Spleen (tissue), 11 donors: Measurements from ENCODE around the gene CLEC10A. TPM values are rescaled to one million over a fixed set of nuclear protein-coding genes. Genes with fewer than 3 reads are reported as not detected.

Experiments
- DNase-seq: peaks from one replicate; pipeline ENCODE4 v3.0.0-alpha.2; 2020
- H3K27ac ChIP-seq, 8 donors: fragments of 200-600 bp; sonication (generic) in 7 of 8; 1 replicate in 4 of 8; 2 replicates in 4 of 8; pipeline versions ENCODE4 v1.5.0 to v1.8.0; 2016 to 2021; ENCODE audit warnings: inconsistent platforms in 4 of 8, mild to moderate bottlenecking in 4 of 8, moderate library complexity in 1 of 8
- H3K27me3 ChIP-seq, 7 donors: fragments of 200-600 bp; sonication (generic) in 6 of 7; replicated peaks in 1 of 7; 1 replicate in 4 of 7; 2 replicates in 3 of 7; pipeline versions ENCODE4 v1.5.0 to v1.8.0; 2016 to 2021; ENCODE audit warnings: inconsistent platforms in 3 of 7, mild to moderate bottlenecking in 1 of 7
- H3K36me3 ChIP-seq, 6 donors: fragments of 200-600 bp; sonication (generic) in 5 of 6; 1 replicate in 4 of 6; 2 replicates in 2 of 6; pipeline versions ENCODE4 v1.5.0 to v1.8.0; 2016 to 2021; ENCODE audit warnings: inconsistent platforms in 2 of 6
- H3K4me1 ChIP-seq, 6 donors: fragments of 200-600 bp; sonication (generic) in 5 of 6; 1 replicate in 3 of 6; 2 replicates in 3 of 6; pipeline versions ENCODE4 v1.5.0 to v1.8.0; 2016 to 2021; ENCODE audit warnings: inconsistent platforms in 3 of 6
- H3K4me3 ChIP-seq, 8 donors: fragments of 200-600 bp; sonication (generic) in 7 of 8; 1 replicate in 4 of 8; 2 replicates in 4 of 8; pipeline versions ENCODE4 v1.5.0 to v1.8.0; 2016 to 2021; ENCODE audit warnings: inconsistent platforms in 4 of 8, mild to moderate bottlenecking in 4 of 8, moderate library complexity in 2 of 8
- H3K9me3 ChIP-seq, 8 donors: fragments of 200-600 bp; sonication (generic) in 7 of 8; 1 replicate in 4 of 8; 2 replicates in 4 of 8; pipeline versions ENCODE4 v1.5.0 to v1.8.0; 2016 to 2021; ENCODE audit warnings: inconsistent platforms in 4 of 8
- CTCF ChIP-seq, 11 experiments: fragments of 200-600 bp in 7 of 11; fragments of 450-650 bp in 4 of 11; sonication (generic) in 4 of 11; IDR thresholded peaks in 8 of 11; conservative IDR thresholded peaks in 3 of 11; 1 replicate in 7 of 11; 2 replicates in 4 of 11; pipeline versions ENCODE4 v1.4.0 to v1.8.0; 2016 to 2021; ENCODE audit warnings: antibody characterized with exemption in 11 of 11, inconsistent platforms in 4 of 11, mild to moderate bottlenecking in 1 of 11
- POLR2A ChIP-seq, 3 donors: fragments of 450-650 bp; IDR thresholded peaks; one replicate each; pipeline ENCODE4 v1.5.1; 2017; ENCODE audit warnings: antibody characterized with exemption in 3 of 3, mild to moderate bottlenecking in 1 of 3
- POLR2AphosphoS5 ChIP-seq, 3 donors: sonication (generic); formaldehyde crosslinking; IDR thresholded peaks; one replicate each; pipeline ENCODE4 v1.5.1; 2017; ENCODE audit warnings: antibody characterized with exemption in 3 of 3
- WGBS, 5 donors: extraction: QIAGEN DNeasy Blood & Tissue Kit in 3 of 5; methylation state at CpG; one replicate each; pipeline versions ENCODE4 v1.1.5 to v1.1.7; 2013 to 2018; 5-methylcytosine and 5-hydroxymethylcytosine counted together
- intact Hi-C: fragments of 100-400 bp; cut with DNase I; formaldehyde crosslinking; loops from one replicate; pipeline ENCODE4 v1.15.0; 2023; ENCODE audit warnings: low total_unique reads
- polyA plus RNA-seq, 3 donors: library from polyadenylated mRNA; stranded (reverse); fragments of 200-250 nt; gene quantifications; one replicate each; pipeline ENCODE4 v1.2.1, GENCODE V29; 2013
- total RNA-seq, 7 donors: library from RNA; depleted of rRNA in 3 of 7; stranded (reverse); fragments of >200 nt in 3 of 7; fragmentation: NEBNext Ultra II Directional in 4 of 7; extraction: Animal tissue kit (Norgen Biotek cat#: 25700) in 4 of 7; gene quantifications; one replicate each; pipeline versions ENCODE4 v1.1.0 to v1.2.1, GENCODE V29; 2016 to 2021
- donor health status: healthy with polysubstance abuse.
- donor health status: DM: no; HTN: no; CAD: no; lungs with moderate emphysema.
- donor health status: DM: no; HTN: no; CAD: no.
- donor health status: Bipolar disorder and iron deficiency.
- donor health status: healthy.
- donor health status: DM: no; HTN: no; CAD: no.
- donor health status: DM: yes; HTN: yes; CAD: no.

CLEC10A gene
- total and polyA plus RNA-seq, 10 donors = 0.85 to 22.2 (median 6.7) TPM

DNA sequence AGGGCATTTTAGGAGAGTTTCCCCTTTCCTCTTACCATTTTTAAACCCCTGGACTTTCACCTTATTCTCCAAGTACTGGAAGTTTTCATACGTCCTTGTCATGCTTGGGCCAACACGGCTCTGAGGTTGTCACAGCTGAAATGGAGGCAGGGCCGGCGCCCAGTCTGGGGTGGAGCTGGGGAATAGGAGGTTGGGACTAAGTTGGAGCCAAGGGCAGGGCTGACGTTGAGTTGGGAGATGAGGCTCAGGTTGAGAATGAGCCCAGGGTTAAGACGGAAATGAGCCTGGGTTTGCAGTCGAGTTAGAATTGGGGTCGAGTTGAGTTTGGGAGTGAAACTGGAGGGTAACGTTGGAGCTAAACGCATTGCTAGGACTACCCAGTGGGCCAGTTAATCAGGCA is 1.3 kb downstream of the CLEC10A start:
- no peak for TF ChIP-seq CTCF (IDR thresholded peaks at IDR 0.05 in 8 of 11, conservative IDR thresholded peaks at IDR 0.05 in 3 of 11)
- TF ChIP-seq POLR2AphosphoS5 (IDR thresholded peaks at IDR 0.05) = no peak
- TF ChIP-seq POLR2A (IDR thresholded peaks at IDR 0.05) = no peak
- no peak overlapping the region for H3K4me3 ChIP-seq
- peaks cover 0 to 3% (median 0%) of the 10 kb centered on the region in 7 donors for H3K27me3 ChIP-seq
- intact Hi-C loops = no loop called here
- H3K36me3 ChIP-seq = no peaks in the 10 kb centered on the region
- 85 to 94% (median 90%) methylated on average over 10 of the region's 10 CpGs for WGBS, 5 donors
- no peak for DNase-seq
- peaks cover 3 to 22% (median 13%) of the 10 kb centered on the region in 6 donors for H3K4me1 ChIP-seq
- H3K27ac ChIP-seq = no peak overlapping the region
- no peaks in the 10 kb centered on the region for H3K9me3 ChIP-seq

- TF ChIP-seq POLR2AphosphoS5 (IDR thresholded peaks at IDR 0.05) (no peak), POLR2A (IDR thresholded peaks at IDR 0.05) (no peak), CTCF (IDR thresholded peaks at IDR 0.05 in 8 of 11, conservative IDR thresholded peaks at IDR 0.05 in 3 of 11) (no peak)
- no peak for DNase-seq
These were observed 2.0 kb downstream of the CLEC10A start for GRCh38 chr17:7077911-7078546.

DNA sequence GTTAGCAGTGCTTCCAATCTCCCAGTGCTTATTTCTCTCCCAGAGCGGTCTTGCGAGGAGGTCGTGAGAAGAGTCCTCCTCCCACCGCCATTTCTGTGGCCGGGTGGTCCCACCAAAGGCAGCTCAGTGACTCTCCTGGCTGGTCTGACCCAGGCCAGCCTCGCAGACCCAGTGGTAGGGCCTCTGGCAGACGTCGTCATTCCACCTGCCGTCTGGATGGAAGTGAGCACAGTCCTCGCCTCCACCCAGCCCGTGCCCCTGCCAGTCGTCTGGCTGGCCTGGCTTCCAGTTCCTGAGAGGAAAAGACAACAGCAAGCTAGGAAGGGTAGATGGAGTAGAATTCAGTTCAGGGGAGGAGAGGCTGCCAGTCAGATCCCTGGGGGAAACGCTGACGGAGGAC is 5.1 kb downstream of the CLEC10A start:
- no peaks in the 10 kb centered on the region for H3K27me3 ChIP-seq
- DNase-seq = no peak
- no peak overlapping the region for H3K4me3 ChIP-seq
- intact Hi-C loops = no loop called here
- TF ChIP-seq CTCF (IDR thresholded peaks at IDR 0.05 in 8 of 11, conservative IDR thresholded peaks at IDR 0.05 in 3 of 11) = no peak
- no peak for TF ChIP-seq POLR2A (IDR thresholded peaks at IDR 0.05)
- TF ChIP-seq POLR2AphosphoS5 (IDR thresholded peaks at IDR 0.05) = no peak
- no peak overlapping the region for H3K27ac ChIP-seq
- H3K36me3 ChIP-seq = no peaks in the 10 kb centered on the region
- WGBS, 5 donors = 85 to 91% (median 87%) methylated on average over 14 of the region's 14 CpGs
- no peaks in the 10 kb centered on the region for H3K9me3 ChIP-seq
- peaks cover 0 to 4% (median 0%) of the 10 kb centered on the region in 6 donors for H3K4me1 ChIP-seq

More at GRCh38 chr17:7077911-7078546, 2.0 kb downstream of the CLEC10A start:
- 71 to 87% (median 81%) methylated on average over 5 to 7 of the region's 7 CpGs for WGBS, 5 donors
- H3K27me3 ChIP-seq = no peaks in the 10 kb centered on the region
- peaks cover 3 to 22% (median 13%) of the 10 kb centered on the region in 6 donors for H3K4me1 ChIP-seq
- intact Hi-C loops = no loop called here
- no peak overlapping the region for H3K27ac ChIP-seq
- no peaks in the 10 kb centered on the region for H3K36me3 ChIP-seq
- H3K9me3 ChIP-seq = no peaks in the 10 kb centered on the region
- no peak overlapping the region for H3K4me3 ChIP-seq

- TF ChIP-seq CTCF (IDR thresholded peaks at IDR 0.05 in 8 of 11, conservative IDR thresholded peaks at IDR 0.05 in 3 of 11) (no peak), POLR2A (IDR thresholded peaks at IDR 0.05) (no peak), POLR2AphosphoS5 (IDR thresholded peaks at IDR 0.05) (no peak)
- peak; percentile 15 for DNase-seq
- intact Hi-C loops = no loop called here
- no peak overlapping the region for H3K4me3 ChIP-seq
- no peaks in the 10 kb centered on the region for H3K27me3 ChIP-seq
- H3K27ac ChIP-seq = peak overlapping the region in 1 of 8 donors; percentile 61
- WGBS, 5 donors = 90 to 95% (median 94%) methylated on average over 2 of the region's 2 CpGs
- no peaks in the 10 kb centered on the region for H3K4me1 ChIP-seq
- H3K36me3 ChIP-seq = no peaks in the 10 kb centered on the region
- peaks cover 4 to 18% (median 16%) of the 10 kb centered on the region in 8 donors for H3K9me3 ChIP-seq
These were observed 7.6 kb downstream of the CLEC10A start for GRCh38 chr17:7072406-7072805.
